RWPE1 (cell line): ENCODE data around the gene CYP27B1.

Source experiments
- CTCF ChIA-PET: fragments of 350-600 bp; sonication (Branson Sonifier 250); formaldehyde crosslinking; extraction: SDS; loops from one replicate; lab custom pipeline; 2021; lab: Yijun Ruan, JAX
- POLR2A ChIA-PET: fragments of 400-600 bp; formaldehyde crosslinking; extraction: SDS; loops from one replicate; lab custom pipeline; 2020; ENCODE audit warnings: antibody characterized with exemption; ENCODE audit not compliant: low non-redundant PET; lab: Yijun Ruan, JAX
- DNase-seq: peaks from one replicate; pipeline ENCODE4 v3.0.0; 2012; ENCODE audit warnings: low spot score
- H3K27ac ChIP-seq: fragments of 450-650 bp; 2 replicates; pipeline ENCODE4 v1.5.1; 2017
- CTCF ChIP-seq: fragments of 450-650 bp; conservative IDR thresholded peaks from 2 replicates; pipeline ENCODE4 v1.5.1; 2017; ENCODE audit warnings: low read depth, mild to moderate bottlenecking

CYP27B1 gene

GRCh38 chr12:57750561-57751431, 16.1 kb downstream of the CYP27B1 start:
- ChIA-PET POLR2A (no interaction called here), CTCF (no interaction called here)
- H3K27ac ChIP-seq: peak overlapping the region; percentile 81
- TF ChIP-seq CTCF: no peak
- DNase-seq: no peak

GRCh38 chr12:57749061-57749460, 17.8 kb downstream of the CYP27B1 start:
- POLR2A ChIA-PET: no interaction called here
- CTCF ChIA-PET: interaction anchor here (0.7 kb wide), 1 partner anchor 1295 kb away, joined by 9 read pairs; no protein-coding TSS in a partner anchor
- H3K27ac ChIP-seq: peak overlapping the region; percentile 26
- no peak for TF ChIP-seq CTCF
- DNase-seq: no peak

- ChIA-PET POLR2A (no interaction called here), CTCF (interaction anchor here (2.5 kb wide), 1 partner anchor 20 kb away, joined by 14 read pairs; no protein-coding TSS in a partner anchor)
- DNase-seq: no peak
- TF ChIP-seq CTCF: no peak
- H3K27ac ChIP-seq: peak overlapping the region; percentile 92
These were observed 20.9 kb downstream of the CYP27B1 start for GRCh38 chr12:57746025-57746424.

- ChIA-PET POLR2A (no interaction called here), CTCF (interaction anchor here (0.5 to 2.5 kb wide), 2 partner anchors 19 to 112 kb away, joined by 3 to 14 read pairs; no protein-coding TSS in a partner anchor)
- H3K27ac ChIP-seq: peak overlapping the region; percentile 92
- no peak for DNase-seq
- no peak for TF ChIP-seq CTCF
These were observed 21.4 kb downstream of the CYP27B1 start for GRCh38 chr12:57745485-57745881.

- DNase-seq: peak; percentile 97
- POLR2A ChIA-PET: interaction anchor here (0.5 to 0.7 kb wide), 3 partner anchors 88 to 227 kb away, joined by 5 read pairs; no protein-coding TSS in a partner anchor
- no peak for TF ChIP-seq CTCF
- CTCF ChIA-PET: interaction anchor here (0.5 to 2.5 kb wide), 3 partner anchors 19 to 111 kb away, joined by 3 to 14 read pairs (median 3); no protein-coding TSS in a partner anchor
- H3K27ac ChIP-seq: peak within 1 kb of the TSS; percentile 92
These were observed 21.9 kb downstream of the CYP27B1 start, which contains the start of gene TSPAN31 for GRCh38 chr12:57744777-57745484. Gene TSPAN31 (plus strand): TSS chr12:57745039. CDS start chr12:57745155, 116 bp downstream.
